CD8-positive, alpha-beta memory T cell (primary cell): ENCODE measurements around the gene GTF2F1. TPM values are rescaled to one million over a fixed set of nuclear protein-coding genes. Genes with fewer than 3 reads are reported as not detected.
A peak's percentile ranks its signal among the peaks of the same experiment; 100 is the strongest.

Source experiments
- CTCF ChIA-PET: fragments of 350-600 bp; sonication (Branson Sonifier 250); formaldehyde crosslinking; loops from one replicate; lab custom pipeline; 2021; ENCODE audit warnings: antibody characterized with exemption; lab: Charles Lee
- POLR2A ChIA-PET: fragments of 350-600 bp; sonication (Branson Sonifier 250); formaldehyde crosslinking; loops from one replicate; lab custom pipeline; 2021; ENCODE audit warnings: antibody characterized with exemption; lab: Charles Lee
- DNase-seq, 5 donors: peaks; one replicate each; pipeline versions ENCODE4 v3.0.0 to v3.0.0-alpha.2; 2020 to 2022; ENCODE audit warnings: mixed read lengths in 1 of 5
- H3K27ac ChIP-seq: one replicate; pipeline ENCODE4 v1.7.0; 2013; ENCODE audit warnings: low read depth, mild to moderate bottlenecking, low read length, moderate library complexity
- H3K27me3 ChIP-seq: 2 replicates; pipeline ENCODE4 v1.7.0; 2013; ENCODE audit warnings: low read length, mild to moderate bottlenecking; ENCODE audit not compliant: insufficient read depth, poor library complexity, severe bottlenecking
- H3K36me3 ChIP-seq: 2 replicates; pipeline ENCODE4 v1.7.0; 2013; ENCODE audit warnings: mild to moderate bottlenecking, low read length, moderate library complexity; ENCODE audit not compliant: insufficient read depth
- H3K4me1 ChIP-seq: 2 replicates; pipeline ENCODE4 v1.7.0; 2013; ENCODE audit warnings: mild to moderate bottlenecking, low read length, moderate library complexity; ENCODE audit not compliant: insufficient read depth
- H3K4me3 ChIP-seq: 2 replicates; pipeline ENCODE4 v1.7.0; 2013; ENCODE audit warnings: mild to moderate bottlenecking, low read length
- H3K9me3 ChIP-seq: 2 replicates; pipeline ENCODE4 v1.7.0; 2013; ENCODE audit warnings: mild to moderate bottlenecking, low read length
- H3K27ac Mint-ChIP-seq, 8 donors: one replicate each; pipeline ENCODE4 v1.8.0; 2020 to 2021; ENCODE audit warnings: mixed read lengths in 8 of 8, mild to moderate bottlenecking in 6 of 8, inconsistent platforms in 3 of 8, moderate library complexity in 3 of 8
- H3K27me3 Mint-ChIP-seq, 2 donors: one replicate each; pipeline ENCODE4 v1.8.0; 2020 to 2021; ENCODE audit warnings: mixed read lengths in 2 of 2, mild to moderate bottlenecking in 1 of 2, moderate library complexity in 1 of 2
- H3K36me3 Mint-ChIP-seq, 3 donors: one replicate each; pipeline ENCODE4 v1.8.0; 2020 to 2021; ENCODE audit warnings: mixed read lengths in 3 of 3, inconsistent platforms in 1 of 3, mild to moderate bottlenecking in 1 of 3
- H3K4me1 Mint-ChIP-seq, 3 donors: one replicate each; pipeline ENCODE4 v1.8.0; 2020 to 2021; ENCODE audit warnings: mixed read lengths in 3 of 3, inconsistent platforms in 1 of 3, mild to moderate bottlenecking in 1 of 3
- H3K4me3 Mint-ChIP-seq, 7 donors: one replicate each; pipeline ENCODE4 v1.8.0; 2020 to 2021; ENCODE audit warnings: mixed read lengths in 7 of 7, mild to moderate bottlenecking in 6 of 7, moderate library complexity in 4 of 7, inconsistent platforms in 2 of 7
- H3K9me3 Mint-ChIP-seq, 5 donors: one replicate each; pipeline ENCODE4 v1.8.0; 2020 to 2022; ENCODE audit warnings: mixed read lengths in 5 of 5, mild to moderate bottlenecking in 3 of 5, moderate library complexity in 2 of 5, inconsistent platforms in 1 of 5
- polyA plus RNA-seq: library from polyadenylated mRNA; unstranded; fragments of 300-500 nt; fragmentation: Illumina TruSeq; gene quantifications from one replicate; pipeline ENCODE4 v1.2.3, GENCODE V29; 2021
- total RNA-seq, 2 experiments: library from RNA; stranded (reverse); gene quantifications; one replicate each; pipeline ENCODE4 v1.2.3, GENCODE V29; 2021

The GTF2F1 gene
- total and polyA plus RNA-seq, 3 experiments from 2014 or later, result 25.2 to 66.2 (median 63.3) TPM

- Mint-ChIP-seq H3K36me3 (peaks cover 8 to 74% (median 14%) of the 10 kb centered on the region in 3 donors), H3K27ac (no peak overlapping the region), H3K4me1 (peaks cover 13 to 18% (median 14%) of the 10 kb centered on the region in 3 donors), H3K9me3 (no peaks in the 10 kb centered on the region), H3K4me3 (no peak overlapping the region), H3K27me3 (peaks cover 0 to 2% of the 10 kb centered on the region in 2 donors)
- POLR2A ChIA-PET, result interaction anchor here (0.6 kb wide), 1 partner anchor 14 kb away, joined by 3 read pairs; no protein-coding TSS in a partner anchor
- peaks cover 14% of the 10 kb centered on the region for H3K4me1 ChIP-seq
- H3K9me3 ChIP-seq, result no peaks in the 10 kb centered on the region
- H3K27me3 ChIP-seq, result no peaks in the 10 kb centered on the region
- CTCF ChIA-PET, result no interaction called here
- no peak overlapping the region for H3K27ac ChIP-seq
- H3K4me3 ChIP-seq, result no peak overlapping the region
- peaks cover 26% of the 10 kb centered on the region for H3K36me3 ChIP-seq
- no peak for DNase-seq
Observed at GRCh38 chr19:6387372-6387771, 5.6 kb downstream of the GTF2F1 start.

- Histone ChIP-seq H3K4me3 (no peak overlapping the region), H3K27ac (no peak overlapping the region), H3K9me3 (no peaks in the 10 kb centered on the region), H3K27me3 (no peaks in the 10 kb centered on the region), H3K4me1 (no peaks in the 10 kb centered on the region), H3K36me3 (peaks cover 34% of the 10 kb centered on the region)
- Mint-ChIP-seq H3K36me3 (peaks cover 11 to 84% (median 15%) of the 10 kb centered on the region in 3 donors), H3K4me1 (peaks cover 0 to 2% (median 2%) of the 10 kb centered on the region in 3 donors), H3K4me3 (no peak overlapping the region), H3K9me3 (no peaks in the 10 kb centered on the region), H3K27ac (no peak overlapping the region), H3K27me3 (peaks cover 0 to 1% of the 10 kb centered on the region in 2 donors)
- CTCF ChIA-PET, result no interaction called here
- POLR2A ChIA-PET, result no interaction called here
- no peak for DNase-seq
Observed at GRCh38 chr19:6384381-6384780, 8.6 kb downstream of the GTF2F1 start.

GRCh38 chr19:6383188-6383587 lies 9.8 kb downstream of the GTF2F1 start:
- H3K27me3 Mint-ChIP-seq, result peaks cover 0 to 1% of the 10 kb centered on the region in 2 donors
- no peaks in the 10 kb centered on the region for H3K9me3 Mint-ChIP-seq
- DNase-seq, result no peak
- Histone ChIP-seq H3K4me3 (no peak overlapping the region), H3K27ac (no peak overlapping the region), H3K4me1 (no peaks in the 10 kb centered on the region), H3K9me3 (no peaks in the 10 kb centered on the region), H3K36me3 (peaks cover 28% of the 10 kb centered on the region), H3K27me3 (no peaks in the 10 kb centered on the region)
- H3K4me1 Mint-ChIP-seq, result peaks cover 0 to under 1% (median under 1%) of the 10 kb centered on the region in 3 donors
- H3K4me3 Mint-ChIP-seq, result no peak overlapping the region
- peak overlapping the region in 1 of 8 donors; percentile 42 for H3K27ac Mint-ChIP-seq
- ChIA-PET CTCF (no interaction called here), POLR2A (no interaction called here)
- peaks cover 11 to 86% (median 12%) of the 10 kb centered on the region in 3 donors for H3K36me3 Mint-ChIP-seq

- Histone ChIP-seq H3K27me3 (no peaks in the 10 kb centered on the region), H3K36me3 (peaks cover 18% of the 10 kb centered on the region), H3K9me3 (no peaks in the 10 kb centered on the region), H3K4me1 (no peaks in the 10 kb centered on the region), H3K4me3 (no peak overlapping the region), H3K27ac (no peak overlapping the region)
- Mint-ChIP-seq H3K4me3 (no peak overlapping the region), H3K36me3 (peaks cover 10 to 70% (median 11%) of the 10 kb centered on the region in 3 donors), H3K9me3 (no peaks in the 10 kb centered on the region), H3K4me1 (no peaks in the 10 kb centered on the region), H3K27ac (peak overlapping the region in 2 of 8 donors; percentile 41 to 92), H3K27me3 (no peaks in the 10 kb centered on the region)
- no peak for DNase-seq
- ChIA-PET POLR2A (no interaction called here), CTCF (no interaction called here)
Observed at GRCh38 chr19:6381030-6381750, 11.8 kb downstream of the GTF2F1 start.

GRCh38 chr19:6379744-6380143 lies 13.2 kb downstream of the GTF2F1 start:
- H3K4me1 ChIP-seq, result no peaks in the 10 kb centered on the region
- H3K27me3 Mint-ChIP-seq, result no peaks in the 10 kb centered on the region
- CTCF ChIA-PET, result no interaction called here
- H3K4me3 ChIP-seq, result no peak overlapping the region
- no peak for DNase-seq
- H3K9me3 ChIP-seq, result no peaks in the 10 kb centered on the region
- H3K4me1 Mint-ChIP-seq, result no peaks in the 10 kb centered on the region
- H3K27me3 ChIP-seq, result no peaks in the 10 kb centered on the region
- peaks cover 18% of the 10 kb centered on the region for H3K36me3 ChIP-seq
- H3K9me3 Mint-ChIP-seq, result no peaks in the 10 kb centered on the region
- no peak overlapping the region for H3K27ac ChIP-seq
- peak overlapping the region in 1 of 7 donors; percentile 5 for H3K4me3 Mint-ChIP-seq
- peak overlapping the region in 3 of 8 donors; percentile 25 to 69 (median 39) for H3K27ac Mint-ChIP-seq
- POLR2A ChIA-PET, result interaction anchor here (0.7 kb wide), 1 partner anchor 8 kb away, joined by 4 read pairs; no protein-coding TSS in a partner anchor
- H3K36me3 Mint-ChIP-seq, result peaks cover 6 to 57% (median 8%) of the 10 kb centered on the region in 3 donors

- Histone ChIP-seq H3K4me3 (no peak overlapping the region), H3K9me3 (no peaks in the 10 kb centered on the region), H3K27me3 (no peaks in the 10 kb centered on the region), H3K27ac (no peak overlapping the region), H3K4me1 (peaks cover 7% of the 10 kb centered on the region), H3K36me3 (peaks cover 18% of the 10 kb centered on the region)
- Mint-ChIP-seq H3K9me3 (no peaks in the 10 kb centered on the region), H3K36me3 (peaks cover 6 to 48% (median 7%) of the 10 kb centered on the region in 3 donors), H3K27ac (no peak overlapping the region), H3K4me1 (peaks cover 3 to 4% (median 4%) of the 10 kb centered on the region in 3 donors), H3K27me3 (no peaks in the 10 kb centered on the region), H3K4me3 (no peak overlapping the region)
- DNase-seq, result no peak
- POLR2A ChIA-PET, result no interaction called here
- CTCF ChIA-PET, result interaction anchor here (0.8 to 1.2 kb wide), 2 partner anchors 47 to 179 kb away, joined by 3 read pairs; no protein-coding TSS in a partner anchor
Observed at GRCh38 chr19:6378486-6378885, 14.5 kb downstream of the GTF2F1 start.

- Mint-ChIP-seq H3K36me3 (peaks cover 4 to 44% (median 7%) of the 10 kb centered on the region in 3 donors), H3K4me3 (no peak overlapping the region), H3K27me3 (no peaks in the 10 kb centered on the region), H3K9me3 (no peaks in the 10 kb centered on the region), H3K27ac (no peak overlapping the region), H3K4me1 (peaks cover 3 to 7% (median 4%) of the 10 kb centered on the region in 3 donors)
- no peaks in the 10 kb centered on the region for H3K27me3 ChIP-seq
- H3K9me3 ChIP-seq, result no peaks in the 10 kb centered on the region
- DNase-seq, result no peak
- H3K27ac ChIP-seq, result no peak overlapping the region
- no peak overlapping the region for H3K4me3 ChIP-seq
- H3K36me3 ChIP-seq, result peaks cover 18% of the 10 kb centered on the region
- peaks cover 7% of the 10 kb centered on the region for H3K4me1 ChIP-seq
- CTCF ChIA-PET, result interaction anchor here (0.8 to 1.2 kb wide), 2 partner anchors 48 to 178 kb away, joined by 3 read pairs; no protein-coding TSS in a partner anchor
- POLR2A ChIA-PET, result no interaction called here
Observed at GRCh38 chr19:6378041-6378440, 14.9 kb downstream of the GTF2F1 start.

GRCh38 chr19:6376512-6377190 lies 16.3 kb downstream of the GTF2F1 start:
- Mint-ChIP-seq H3K4me1 (peaks cover 8 to 13% (median 10%) of the 10 kb centered on the region in 3 donors), H3K36me3 (peaks cover 4 to 39% (median 7%) of the 10 kb centered on the region in 3 donors), H3K4me3 (no peak overlapping the region), H3K27me3 (no peaks in the 10 kb centered on the region), H3K27ac (peak overlapping the region in 1 of 8 donors; percentile 82), H3K9me3 (no peaks in the 10 kb centered on the region)
- H3K4me1 ChIP-seq, result peaks cover 14% of the 10 kb centered on the region
- no peak overlapping the region for H3K4me3 ChIP-seq
- ChIA-PET CTCF (interaction anchor here (1.0 kb wide), 1 partner anchor 16 kb away, joined by 4 read pairs; the partner anchor contains the start of gene GTF2F1), POLR2A (no interaction called here)
- no peak overlapping the region for H3K27ac ChIP-seq
- H3K9me3 ChIP-seq, result no peaks in the 10 kb centered on the region
- DNase-seq, result no peak
- peaks cover 12% of the 10 kb centered on the region for H3K36me3 ChIP-seq
- H3K27me3 ChIP-seq, result no peaks in the 10 kb centered on the region
